Measurements from ENCODE around the gene LILRA6. TPM values are rescaled to one million over a fixed set of nuclear protein-coding genes. Genes with fewer than 3 reads are reported as not detected.
A peak's percentile ranks its signal among the peaks of the same experiment; 100 is the strongest.
"Not testable (repeated sequence)": the region's sequence is repeated elsewhere in the genome, so short reads cannot be mapped to it uniquely, and the experiment has no call there.

LILRA6 gene
- total RNA-seq, 1 experiment from 2014 or later = not detected

GRCh38 chr19:54201980-54202379, 40.6 kb downstream of the LILRA6 start:
- peak overlapping the region; percentile 62 for H3K4me3 ChIP-seq
- no peaks in the 10 kb centered on the region for H3K27me3 ChIP-seq (replicated peaks)
- peaks cover 31% of the 10 kb centered on the region for H3K4me1 ChIP-seq (replicated peaks)
- H3K36me3 ChIP-seq = peaks cover 64% of the 10 kb centered on the region
- no peak for DNase-seq (ENCODE audit: low read depth in 1 of 2, low spot score in 2 of 2)
- H3K27ac ChIP-seq = no peak overlapping the region
- 0 out of 2 replicates have a peak, but pooled peaks cover 3% of the 10 kb centered on the region for H3K9me3 ChIP-seq (replicated peaks)

- 0 out of 2 replicates have a peak, but pooled peaks cover 3% of the 10 kb centered on the region for H3K9me3 ChIP-seq (replicated peaks)
- H3K27me3 ChIP-seq (replicated peaks) = no peaks in the 10 kb centered on the region
- H3K4me1 ChIP-seq (replicated peaks) = peaks cover 28% of the 10 kb centered on the region
- DNase-seq (ENCODE audit: low read depth in 1 of 2, low spot score in 2 of 2) = no peak
- peak overlapping the region; percentile 82 for H3K27ac ChIP-seq
- H3K36me3 ChIP-seq = peaks cover 56% of the 10 kb centered on the region
- H3K4me3 ChIP-seq = peak overlapping the region; percentile 62
These were observed 41.4 kb downstream of the LILRA6 start for GRCh38 chr19:54201172-54201701.

DNA sequence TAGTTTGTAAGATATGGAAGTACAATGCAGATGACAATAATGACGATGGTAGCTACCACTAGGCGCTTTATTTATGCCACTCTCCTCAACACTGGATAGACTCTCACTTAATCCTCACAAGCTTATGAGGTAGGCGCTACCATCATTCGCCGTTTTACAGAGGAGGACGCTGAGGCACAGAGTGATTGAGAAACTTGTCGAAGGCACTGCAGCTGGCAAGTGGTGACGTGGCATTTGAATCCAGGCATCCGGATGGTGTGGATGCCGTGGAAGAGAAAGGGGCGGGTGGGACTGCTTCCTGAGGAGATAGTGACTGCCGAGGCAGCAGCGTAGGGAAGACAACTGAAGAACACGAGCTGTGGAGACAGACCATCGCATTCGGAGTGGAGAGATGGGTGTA, 43.2 kb downstream of the LILRA6 start:
- Histone ChIP-seq H3K4me1 (replicated peaks) (peaks cover 28% of the 10 kb centered on the region), H3K9me3 (replicated peaks) (0 out of 2 replicates have a peak, but pooled peaks cover 3% of the 10 kb centered on the region), H3K27ac (no peak overlapping the region), H3K4me3 (no peak overlapping the region), H3K36me3 (peaks cover 42% of the 10 kb centered on the region), H3K27me3 (replicated peaks) (no peaks in the 10 kb centered on the region)
- no peak for DNase-seq (ENCODE audit: low read depth in 1 of 2, low spot score in 2 of 2)

GRCh38 chr19:54197121-54197520, 45.5 kb downstream of the LILRA6 start:
- H3K36me3 ChIP-seq = peaks cover 25% of the 10 kb centered on the region

DNA sequence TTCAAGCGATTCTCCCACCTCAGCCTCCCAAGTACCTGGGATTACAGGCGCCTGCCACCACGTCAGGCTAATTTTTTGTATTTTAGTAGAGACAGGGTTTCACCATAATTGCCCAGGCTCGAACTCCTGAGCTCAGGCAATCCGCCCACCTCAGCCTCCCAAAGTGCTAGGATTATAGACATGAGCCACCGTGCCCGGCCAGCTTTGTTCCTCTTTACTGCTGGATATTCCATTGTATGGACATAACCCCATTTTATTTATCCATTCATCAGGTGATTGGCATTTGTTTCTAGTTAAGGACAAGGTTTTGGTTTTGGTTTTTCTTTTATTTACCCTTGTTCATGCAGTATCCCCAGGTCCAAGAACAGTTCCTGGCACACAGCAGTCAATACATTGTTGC, 46.1 kb downstream of the LILRA6 start:
- no peak for DNase-seq (ENCODE audit: low read depth in 1 of 2, low spot score in 2 of 2)
- H3K9me3 ChIP-seq (replicated peaks) = 0 out of 2 replicates have a peak, but pooled peaks cover 2% of the 10 kb centered on the region
- peaks cover 12% of the 10 kb centered on the region for H3K4me1 ChIP-seq (replicated peaks)
- H3K27ac ChIP-seq = no peak overlapping the region
- H3K27me3 ChIP-seq (replicated peaks) = no peaks in the 10 kb centered on the region
- H3K36me3 ChIP-seq = peaks cover 21% of the 10 kb centered on the region
- no peak overlapping the region for H3K4me3 ChIP-seq

More at GRCh38 chr19:54197121-54197520, 45.5 kb downstream of the LILRA6 start:
- no peak overlapping the region for H3K4me3 ChIP-seq
- no peaks in the 10 kb centered on the region for H3K27me3 ChIP-seq (replicated peaks)
- DNase-seq (ENCODE audit: low read depth in 1 of 2, low spot score in 2 of 2) = no peak
- peaks cover 14% of the 10 kb centered on the region for H3K4me1 ChIP-seq (replicated peaks)
- no peak overlapping the region for H3K27ac ChIP-seq
- 0 out of 2 replicates have a peak, but pooled peaks cover 3% of the 10 kb centered on the region for H3K9me3 ChIP-seq (replicated peaks)

DNA sequence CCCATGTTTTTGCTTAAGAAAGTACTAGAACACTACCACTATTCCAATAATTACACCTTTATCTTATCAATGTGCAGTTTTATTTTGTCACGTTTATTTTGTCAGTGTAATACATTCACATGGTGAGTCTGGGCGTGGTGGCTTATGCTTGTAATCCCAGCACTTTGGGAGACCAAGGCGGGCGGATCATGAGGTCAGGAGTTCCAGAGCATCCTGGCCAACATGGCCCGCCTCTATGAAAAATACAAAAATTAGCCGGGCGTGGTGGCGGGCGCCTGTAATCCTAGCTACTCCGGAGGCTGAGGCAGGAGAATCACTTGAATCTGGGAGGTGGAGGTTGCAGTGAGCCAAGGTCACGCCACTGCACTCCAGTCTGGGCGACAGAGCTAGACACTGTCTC, 48.1 kb downstream of the LILRA6 start:
- not testable (repeated sequence) for H3K27ac ChIP-seq; H3K27me3 ChIP-seq (replicated peaks); H3K4me3 ChIP-seq; H3K4me1 ChIP-seq (replicated peaks); H3K9me3 ChIP-seq (replicated peaks); DNase-seq (ENCODE audit: low read depth in 1 of 2, low spot score in 2 of 2)
- peaks cover 16% of the 10 kb centered on the region for H3K36me3 ChIP-seq

DNA sequence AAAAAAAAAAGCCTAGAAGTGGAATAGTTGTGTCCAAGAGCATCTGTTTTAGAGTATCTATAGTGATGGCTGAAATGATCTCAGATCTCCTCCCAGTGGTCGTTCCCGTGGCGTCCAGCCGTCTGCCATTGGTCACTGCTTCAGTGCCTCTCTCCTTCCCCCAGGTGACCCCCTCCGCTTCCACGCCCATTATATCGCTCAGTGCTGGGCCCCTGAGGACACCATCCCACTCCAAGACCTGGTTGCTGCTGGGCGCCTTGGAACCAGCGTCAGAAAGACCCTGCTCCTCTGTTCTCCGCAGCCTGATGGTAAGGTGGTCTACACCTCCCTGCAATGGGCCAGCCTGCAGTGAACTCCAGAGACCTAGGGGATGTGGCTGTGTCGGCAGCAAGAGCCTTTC, 49.6 kb downstream of the LILRA6 start:
- peaks cover 21% of the 10 kb centered on the region for H3K36me3 ChIP-seq
- H3K4me3 ChIP-seq = no peak overlapping the region
- no peak overlapping the region for H3K27ac ChIP-seq
- DNase-seq (ENCODE audit: low read depth in 1 of 2, low spot score in 2 of 2) = no peak
- no peaks in the 10 kb centered on the region for H3K27me3 ChIP-seq (replicated peaks)
- H3K4me1 ChIP-seq (replicated peaks) = peaks cover 11% of the 10 kb centered on the region
- no peaks in the 10 kb centered on the region for H3K9me3 ChIP-seq (replicated peaks)

GRCh38 chr19:54191811-54192453, 50.7 kb downstream of the LILRA6 start:
- no peak overlapping the region for H3K27ac ChIP-seq
- H3K27me3 ChIP-seq (replicated peaks) = no peaks in the 10 kb centered on the region
- H3K4me3 ChIP-seq = peak overlapping the region; percentile 88
- H3K9me3 ChIP-seq (replicated peaks) = no peaks in the 10 kb centered on the region
- peaks cover 13% of the 10 kb centered on the region for H3K4me1 ChIP-seq (replicated peaks)
- DNase-seq (ENCODE audit: low read depth in 1 of 2, low spot score in 2 of 2) = no peak
- H3K36me3 ChIP-seq = peaks cover 29% of the 10 kb centered on the region

- Histone ChIP-seq H3K27me3 (replicated peaks) (no peaks in the 10 kb centered on the region), H3K9me3 (replicated peaks) (no peaks in the 10 kb centered on the region), H3K4me3 (peak within 1 kb of the TSS; percentile 88), H3K27ac (peak within 1 kb of the TSS; percentile 96), H3K36me3 (peaks cover 36% of the 10 kb centered on the region), H3K4me1 (replicated peaks) (peaks cover 13% of the 10 kb centered on the region)
- peak; percentile 84 to 96 for DNase-seq (ENCODE audit: low read depth in 1 of 2, low spot score in 2 of 2)
These were observed 51.4 kb downstream of the LILRA6 start, which contains the start of gene TSEN34 for GRCh38 chr19:54191011-54191810. TSEN34 (plus strand) TSS chr19:54191308; CDS start chr19:54191365, 57 bp downstream.

GRCh38 chr19:54190503-54191010, 52.0 kb downstream of the LILRA6 start:
- peak overlapping the region; percentile 88 for H3K4me3 ChIP-seq
- H3K9me3 ChIP-seq (replicated peaks) = no peaks in the 10 kb centered on the region
- peaks cover 38% of the 10 kb centered on the region for H3K36me3 ChIP-seq
- no peaks in the 10 kb centered on the region for H3K27me3 ChIP-seq (replicated peaks)
- DNase-seq (ENCODE audit: low read depth in 1 of 2, low spot score in 2 of 2) = peak; percentile 99 to 100
- peaks cover 13% of the 10 kb centered on the region for H3K4me1 ChIP-seq (replicated peaks)
- H3K27ac ChIP-seq = peak overlapping the region; percentile 96

DNA sequence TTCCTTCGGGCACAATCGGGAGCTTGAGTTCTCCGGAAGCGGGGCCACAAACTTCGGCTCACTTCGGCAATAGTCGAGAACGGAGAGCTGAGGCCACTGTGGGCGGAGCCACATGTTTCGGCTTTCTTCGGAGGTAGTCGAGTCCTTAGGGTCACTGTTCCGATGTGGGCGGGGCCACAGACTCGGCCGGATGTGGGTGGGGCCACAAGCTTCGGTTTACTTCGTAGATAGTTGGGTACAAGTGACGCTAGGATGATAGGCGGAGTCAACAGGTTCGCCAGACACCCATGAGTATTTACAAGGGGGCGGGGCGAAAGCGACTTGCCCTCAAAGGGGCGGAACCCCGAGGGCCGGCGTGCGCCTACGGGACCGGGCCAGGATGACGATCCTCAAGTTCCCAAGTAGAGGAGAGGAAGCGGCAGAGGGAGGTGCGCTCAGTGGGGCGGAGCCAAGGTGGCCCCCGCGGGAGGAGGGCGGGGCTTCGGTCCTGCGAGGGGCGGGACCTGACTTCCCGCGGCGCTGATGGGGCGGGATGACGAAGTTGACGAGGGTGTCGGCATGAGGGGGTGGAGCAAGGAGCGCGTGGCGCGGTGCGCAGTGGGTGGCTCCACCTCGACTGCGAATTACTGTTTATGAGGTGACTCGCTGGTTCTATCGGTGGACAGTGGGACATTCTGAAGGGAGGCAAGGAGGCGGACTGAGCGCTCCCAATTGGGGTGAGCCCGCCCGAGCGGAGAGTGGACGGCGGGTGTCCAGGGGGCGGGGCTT, 52.7 kb downstream of the LILRA6 start:
- H3K27ac ChIP-seq = peak overlapping the region; percentile 96

GRCh38 chr19:54189145-54189734, 53.4 kb downstream of the LILRA6 start, which contains the start of gene MBOAT7:
MBOAT7 (minus strand) TSS chr19:54189580; CDS start chr19:54188508, 1,072 bp downstream.
- DNase-seq (ENCODE audit: low read depth in 1 of 2, low spot score in 2 of 2) = peak in 1 of 2 experiments; percentile 26
- H3K9me3 ChIP-seq (replicated peaks) = no peaks in the 10 kb centered on the region
- peak within 1 kb of the TSS; percentile 88 for H3K4me3 ChIP-seq
- H3K4me1 ChIP-seq (replicated peaks) = peaks cover 13% of the 10 kb centered on the region
- no peaks in the 10 kb centered on the region for H3K27me3 ChIP-seq (replicated peaks)
- peak within 1 kb of the TSS; percentile 96 for H3K27ac ChIP-seq
- peaks cover 33% of the 10 kb centered on the region for H3K36me3 ChIP-seq

More for the DNA sequence above, 52.7 kb downstream of the LILRA6 start:
- Histone ChIP-seq H3K4me3 (peak overlapping the region; percentile 88), H3K4me1 (replicated peaks) (peaks cover 13% of the 10 kb centered on the region), H3K9me3 (replicated peaks) (no peaks in the 10 kb centered on the region), H3K27me3 (replicated peaks) (no peaks in the 10 kb centered on the region), H3K36me3 (peaks cover 33% of the 10 kb centered on the region)
- DNase-seq (ENCODE audit: low read depth in 1 of 2, low spot score in 2 of 2) = peak; percentile 100

Measured in SJSA1 (cell line).